CD4-positive, alpha-beta T cell treated with Interleukin-17A for 1 hour (primary cell): ENCODE measurements around the gene MFAP2.

Experiments
- DNase-seq: peaks from one replicate; pipeline ENCODE4 v3.0.0-alpha.2; 2020

MFAP2 gene

GRCh38 chr1:17007121-17007520 is 26.7 kb upstream of the MFAP2 start:
- no peak for DNase-seq

- no peak for DNase-seq
Observed at GRCh38 chr1:17005365-17005740, 24.9 kb upstream of the MFAP2 start.

GRCh38 chr1:17004466-17005364 is 24.3 kb upstream of the MFAP2 start:
- DNase-seq: no peak

GRCh38 chr1:17002524-17002902 is 22.1 kb upstream of the MFAP2 start:
- DNase-seq: no peak

GRCh38 chr1:17001760-17002523 is 21.5 kb upstream of the MFAP2 start:
- DNase-seq: no peak

- no peak for DNase-seq
Observed at GRCh38 chr1:16999863-17000262, 19.4 kb upstream of the MFAP2 start.

- DNase-seq: no peak
Observed at GRCh38 chr1:16998589-16998988, 18.2 kb upstream of the MFAP2 start.

- DNase-seq: no peak
Observed at GRCh38 chr1:16996845-16997244, 16.4 kb upstream of the MFAP2 start.

- no peak for DNase-seq
Observed at GRCh38 chr1:16993521-16994038, 13.2 kb upstream of the MFAP2 start.

GRCh38 chr1:16992675-16993074 is 12.3 kb upstream of the MFAP2 start:
- no peak for DNase-seq

- DNase-seq: no peak
Observed at GRCh38 chr1:16992102-16992501, 11.7 kb upstream of the MFAP2 start.

GRCh38 chr1:16991571-16991970 is 11.2 kb upstream of the MFAP2 start:
- DNase-seq: no peak

- DNase-seq: no peak
Observed at GRCh38 chr1:16989676-16990391, 9.4 kb upstream of the MFAP2 start.

GRCh38 chr1:16988210-16988609 is 7.8 kb upstream of the MFAP2 start:
- no peak for DNase-seq

- DNase-seq: no peak
Observed at GRCh38 chr1:16986962-16987361, 6.5 kb upstream of the MFAP2 start.

GRCh38 chr1:16986560-16986959 is 6.1 kb upstream of the MFAP2 start:
- no peak for DNase-seq

GRCh38 chr1:16986113-16986512 is 5.7 kb upstream of the MFAP2 start:
- no peak for DNase-seq

- DNase-seq: no peak
Observed at GRCh38 chr1:16984717-16985116, 4.3 kb upstream of the MFAP2 start.

- DNase-seq: no peak
Observed at GRCh38 chr1:16983649-16984048, 3.2 kb upstream of the MFAP2 start.

- DNase-seq: no peak
Observed at GRCh38 chr1:16982902-16983301, 2.5 kb upstream of the MFAP2 start.

GRCh38 chr1:16981269-16981849 is 939 bp upstream of the MFAP2 start:
- DNase-seq: no peak

- no peak for DNase-seq
Observed at GRCh38 chr1:16979475-16980327, 719 bp downstream of the MFAP2 start.
